ENCODE data around the gene GLCE. TPM values are rescaled to one million over a fixed set of nuclear protein-coding genes. Genes with fewer than 3 reads are reported as not detected.

The GLCE gene
- polyA plus RNA-seq, 1 experiment = 48.1 TPM

DNA sequence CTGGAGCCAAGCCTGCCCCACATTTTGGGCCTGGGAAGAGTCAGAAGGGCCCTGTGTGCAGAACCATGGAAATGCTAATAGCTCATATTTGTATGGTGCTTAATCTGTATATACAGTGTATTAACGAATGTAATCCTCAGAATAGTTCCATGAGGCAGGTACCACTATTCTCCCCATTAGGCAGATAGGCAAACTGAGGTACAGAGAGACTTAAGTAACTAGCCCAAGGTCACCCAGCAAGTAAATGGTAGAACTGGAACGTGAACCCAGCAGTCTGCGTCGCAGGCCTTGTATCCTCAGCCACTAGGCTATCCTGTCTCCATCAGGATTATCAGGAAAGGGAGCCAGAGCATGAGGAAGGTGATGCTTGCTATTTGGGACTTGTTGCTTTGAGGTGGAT lies 28.0 kb upstream of the GLCE start:
- Histone ChIP-seq H3K27me3 (ENCODE audit: control insufficient read depth, insufficient read depth, low read length) (peaks cover 37% of the 10 kb centered on the region), H3K4me3 (ENCODE audit: low read depth, low read length) (no peak overlapping the region), H3K9me3 (ENCODE audit: control insufficient read depth, insufficient read depth, low read length) (no peaks in the 10 kb centered on the region), H3K27ac (ENCODE audit: low read depth, low read length) (no peak overlapping the region)
- ChIA-PET POLR2A (no interaction called here), CTCF (no interaction called here)
- TF ChIP-seq, protein P1, sequence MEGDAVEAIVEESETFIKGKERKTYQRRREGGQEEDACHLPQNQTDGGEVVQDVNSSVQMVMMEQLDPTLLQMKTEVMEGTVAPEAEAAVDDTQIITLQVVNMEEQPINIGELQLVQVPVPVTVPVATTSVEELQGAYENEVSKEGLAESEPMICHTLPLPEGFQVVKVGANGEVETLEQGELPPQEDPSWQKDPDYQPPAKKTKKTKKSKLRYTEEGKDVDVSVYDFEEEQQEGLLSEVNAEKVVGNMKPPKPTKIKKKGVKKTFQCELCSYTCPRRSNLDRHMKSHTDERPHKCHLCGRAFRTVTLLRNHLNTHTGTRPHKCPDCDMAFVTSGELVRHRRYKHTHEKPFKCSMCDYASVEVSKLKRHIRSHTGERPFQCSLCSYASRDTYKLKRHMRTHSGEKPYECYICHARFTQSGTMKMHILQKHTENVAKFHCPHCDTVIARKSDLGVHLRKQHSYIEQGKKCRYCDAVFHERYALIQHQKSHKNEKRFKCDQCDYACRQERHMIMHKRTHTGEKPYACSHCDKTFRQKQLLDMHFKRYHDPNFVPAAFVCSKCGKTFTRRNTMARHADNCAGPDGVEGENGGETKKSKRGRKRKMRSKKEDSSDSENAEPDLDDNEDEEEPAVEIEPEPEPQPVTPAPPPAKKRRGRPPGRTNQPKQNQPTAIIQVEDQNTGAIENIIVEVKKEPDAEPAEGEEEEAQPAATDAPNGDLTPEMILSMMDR (IDR thresholded peaks at IDR 0.05; ENCODE audit: low read depth, low read length) = no peak
- no peak for DNase-seq (ENCODE audit: low read depth, low spot score)

DNA sequence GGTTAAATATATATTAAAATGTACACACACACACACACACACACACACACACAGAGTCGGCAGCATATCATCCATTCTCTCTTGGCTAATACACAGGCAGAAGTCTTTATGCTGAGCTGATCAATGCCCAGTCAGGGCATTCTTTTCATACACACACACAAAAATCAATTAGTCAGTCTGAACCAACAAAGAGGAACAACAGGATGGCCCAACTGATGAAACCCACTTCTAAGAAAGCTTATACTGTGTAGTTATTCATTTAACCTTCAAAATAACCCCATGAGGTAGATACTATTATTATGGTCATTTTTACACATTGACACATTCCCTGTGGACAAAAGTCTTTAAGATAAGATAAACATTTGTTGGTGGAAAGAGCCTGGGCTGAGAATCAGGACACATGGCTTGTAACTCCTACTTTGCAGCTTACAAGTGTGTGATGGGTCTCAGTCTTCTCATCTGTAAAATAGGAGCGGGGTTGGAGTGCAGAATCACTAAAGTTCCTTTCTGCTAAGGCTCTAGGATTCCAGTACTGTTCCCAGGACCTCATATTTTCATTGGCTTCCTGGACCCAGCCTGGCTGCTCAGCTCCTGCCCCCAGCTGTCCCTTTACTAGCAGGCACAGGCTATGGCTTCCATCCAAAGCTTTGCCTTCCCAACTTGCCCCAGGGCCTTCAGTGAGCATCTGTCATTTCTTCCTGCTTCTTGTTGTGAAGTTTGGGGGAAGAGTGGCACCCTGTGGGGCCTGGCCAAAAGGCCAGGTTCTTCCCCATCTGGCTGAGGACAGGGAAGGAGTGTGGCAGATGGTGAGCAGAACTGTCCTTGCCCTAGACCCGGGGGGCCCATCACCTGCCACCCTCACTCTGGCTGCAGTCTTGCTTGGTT lies 27.2 kb upstream of the GLCE start:
- ChIA-PET POLR2A (no interaction called here), CTCF (no interaction called here)
- Histone ChIP-seq H3K4me3 (ENCODE audit: low read depth, low read length) (no peak overlapping the region), H3K27ac (ENCODE audit: low read depth, low read length) (no peak overlapping the region), H3K9me3 (ENCODE audit: control insufficient read depth, insufficient read depth, low read length) (no peaks in the 10 kb centered on the region), H3K27me3 (ENCODE audit: control insufficient read depth, insufficient read depth, low read length) (peaks cover 41% of the 10 kb centered on the region)
- TF ChIP-seq, protein P1 (IDR thresholded peaks at IDR 0.05; ENCODE audit: low read depth, low read length) = no peak
- DNase-seq (ENCODE audit: low read depth, low spot score) = no peak

DNA sequence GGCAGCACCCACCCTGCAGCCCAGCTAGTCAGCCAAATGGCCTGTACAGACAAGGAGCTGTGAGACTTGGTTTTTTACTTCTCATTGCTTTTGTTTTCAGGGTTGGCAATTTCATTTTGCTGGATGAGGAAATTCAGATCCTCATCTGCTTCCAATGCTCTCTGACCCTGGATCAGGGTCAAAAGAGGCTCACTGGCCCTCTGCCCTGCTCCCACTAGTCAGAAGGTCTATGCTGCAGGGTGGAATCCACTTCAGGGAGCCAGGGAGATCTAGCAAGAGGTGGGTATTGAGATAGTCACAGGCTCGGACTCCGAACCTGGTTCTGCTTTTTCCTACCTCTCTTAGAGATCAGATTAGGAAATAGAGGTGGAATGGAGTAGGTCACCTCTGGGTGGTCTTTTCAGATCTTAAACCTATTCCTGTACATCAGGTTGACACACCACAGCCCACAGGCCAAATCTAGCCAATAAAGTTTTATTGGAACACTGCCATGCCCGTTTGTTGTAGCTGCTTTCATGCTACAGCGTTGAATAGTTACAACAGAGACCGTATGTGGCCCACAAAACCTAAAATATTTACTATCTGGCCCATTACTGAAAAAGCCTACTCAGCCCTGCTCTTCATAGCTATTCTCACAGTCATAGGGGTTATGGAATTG lies 26.4 kb upstream of the GLCE start:
- H3K27me3 ChIP-seq (ENCODE audit: control insufficient read depth, insufficient read depth, low read length) = peaks cover 44% of the 10 kb centered on the region
- TF ChIP-seq, protein P1 (IDR thresholded peaks at IDR 0.05; ENCODE audit: low read depth, low read length) = no peak
- ChIA-PET CTCF (no interaction called here), POLR2A (interaction anchor here (0.6 kb wide), 1 partner anchor 1337 kb away, joined by 3 read pairs; no protein-coding TSS in a partner anchor)
- no peaks in the 10 kb centered on the region for H3K9me3 ChIP-seq (ENCODE audit: control insufficient read depth, insufficient read depth, low read length)
- DNase-seq (ENCODE audit: low read depth, low spot score) = no peak
- H3K4me3 ChIP-seq (ENCODE audit: low read depth, low read length) = no peak overlapping the region
- H3K27ac ChIP-seq (ENCODE audit: low read depth, low read length) = no peak overlapping the region

- H3K27me3 ChIP-seq (ENCODE audit: control insufficient read depth, insufficient read depth, low read length) = peaks cover 47% of the 10 kb centered on the region
- DNase-seq (ENCODE audit: low read depth, low spot score) = no peak
- TF ChIP-seq, protein P1 (IDR thresholded peaks at IDR 0.05; ENCODE audit: low read depth, low read length) = no peak
Observed at GRCh38 chr15:69134791-69135190, 25.6 kb upstream of the GLCE start.

GRCh38 chr15:69135499-69135898 lies 24.9 kb upstream of the GLCE start:
- Histone ChIP-seq H3K4me3 (ENCODE audit: low read depth, low read length) (no peak overlapping the region), H3K9me3 (ENCODE audit: control insufficient read depth, insufficient read depth, low read length) (no peaks in the 10 kb centered on the region), H3K27ac (ENCODE audit: low read depth, low read length) (no peak overlapping the region), H3K27me3 (ENCODE audit: control insufficient read depth, insufficient read depth, low read length) (peaks cover 50% of the 10 kb centered on the region)
- ChIA-PET CTCF (no interaction called here), POLR2A (no interaction called here)
- DNase-seq (ENCODE audit: low read depth, low spot score) = no peak
- TF ChIP-seq, protein P1 (IDR thresholded peaks at IDR 0.05; ENCODE audit: low read depth, low read length) = no peak

More at GRCh38 chr15:69134791-69135190, 25.6 kb upstream of the GLCE start:
- Histone ChIP-seq H3K27ac (ENCODE audit: low read depth, low read length) (no peak overlapping the region), H3K9me3 (ENCODE audit: control insufficient read depth, insufficient read depth, low read length) (no peaks in the 10 kb centered on the region), H3K4me3 (ENCODE audit: low read depth, low read length) (no peak overlapping the region)
- POLR2A ChIA-PET = interaction anchor here (0.6 kb wide), 1 partner anchor 1337 kb away, joined by 3 read pairs; no protein-coding TSS in a partner anchor
- CTCF ChIA-PET = no interaction called here

All from AG04450 (cell line).